ENCODE data around the gene KSR2.

Gene KSR2

GRCh38 chr12:117404940-117405339 lies 563.9 kb downstream of the KSR2 start:
- Histone ChIP-seq H3K27me3 (no peaks in the 10 kb centered on the region), H3K27ac (peak overlapping the region; percentile 50), H3K4me3 (ENCODE audit: low read depth in 1 of 2, low read length in 1 of 2) (no peak overlapping the region), H3K9me3 (no peaks in the 10 kb centered on the region), H3K4me1 (ENCODE audit: control insufficient read depth in 1 of 2, insufficient read depth in 1 of 2, low read depth in 1 of 2, low read length in 1 of 2) (peaks cover 5 to 6% of the 10 kb centered on the region in 2 experiments), H3K36me3 (no peaks in the 10 kb centered on the region)
- TF ChIP-seq, protein P1, sequence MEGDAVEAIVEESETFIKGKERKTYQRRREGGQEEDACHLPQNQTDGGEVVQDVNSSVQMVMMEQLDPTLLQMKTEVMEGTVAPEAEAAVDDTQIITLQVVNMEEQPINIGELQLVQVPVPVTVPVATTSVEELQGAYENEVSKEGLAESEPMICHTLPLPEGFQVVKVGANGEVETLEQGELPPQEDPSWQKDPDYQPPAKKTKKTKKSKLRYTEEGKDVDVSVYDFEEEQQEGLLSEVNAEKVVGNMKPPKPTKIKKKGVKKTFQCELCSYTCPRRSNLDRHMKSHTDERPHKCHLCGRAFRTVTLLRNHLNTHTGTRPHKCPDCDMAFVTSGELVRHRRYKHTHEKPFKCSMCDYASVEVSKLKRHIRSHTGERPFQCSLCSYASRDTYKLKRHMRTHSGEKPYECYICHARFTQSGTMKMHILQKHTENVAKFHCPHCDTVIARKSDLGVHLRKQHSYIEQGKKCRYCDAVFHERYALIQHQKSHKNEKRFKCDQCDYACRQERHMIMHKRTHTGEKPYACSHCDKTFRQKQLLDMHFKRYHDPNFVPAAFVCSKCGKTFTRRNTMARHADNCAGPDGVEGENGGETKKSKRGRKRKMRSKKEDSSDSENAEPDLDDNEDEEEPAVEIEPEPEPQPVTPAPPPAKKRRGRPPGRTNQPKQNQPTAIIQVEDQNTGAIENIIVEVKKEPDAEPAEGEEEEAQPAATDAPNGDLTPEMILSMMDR (IDR thresholded peaks at IDR 0.05), result no peak

DNA sequence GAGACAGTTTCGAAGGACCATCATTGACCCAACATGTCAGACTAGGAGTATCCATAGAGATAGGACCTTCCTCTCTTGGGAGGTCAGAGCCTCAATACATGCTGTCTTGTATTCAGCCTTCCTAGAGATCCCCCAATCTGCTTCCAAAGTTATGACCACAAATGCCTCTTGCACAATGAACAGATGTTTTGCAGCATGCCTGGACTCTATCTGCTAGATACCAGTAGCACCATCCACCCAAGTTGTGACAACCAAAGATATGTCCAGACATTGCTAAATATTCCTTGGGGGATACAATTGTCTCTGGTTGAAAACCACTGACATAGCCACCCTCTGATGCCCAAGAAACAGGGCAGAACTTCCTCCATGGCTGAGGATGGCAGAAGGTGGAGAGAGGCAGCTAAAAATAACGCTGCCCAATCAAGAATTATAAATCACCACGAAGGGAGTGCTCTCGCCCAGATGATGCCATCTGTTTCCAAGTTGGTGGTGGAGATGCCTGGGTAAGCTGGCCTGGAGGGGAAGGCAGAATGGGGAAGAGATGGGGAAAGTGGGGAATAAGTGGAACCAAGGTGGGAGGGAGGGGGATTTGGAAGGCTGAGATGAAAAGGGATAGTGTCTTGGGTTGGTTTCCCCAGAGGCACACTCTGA lies 564.5 kb downstream of the KSR2 start:
- Histone ChIP-seq H3K27ac (peak overlapping the region; percentile 50), H3K36me3 (no peaks in the 10 kb centered on the region), H3K4me3 (ENCODE audit: low read depth in 1 of 2, low read length in 1 of 2) (no peak overlapping the region), H3K9me3 (no peaks in the 10 kb centered on the region), H3K27me3 (no peaks in the 10 kb centered on the region), H3K4me1 (ENCODE audit: control insufficient read depth in 1 of 2, insufficient read depth in 1 of 2, low read depth in 1 of 2, low read length in 1 of 2) (peaks cover 5 to 6% of the 10 kb centered on the region in 2 experiments)
- TF ChIP-seq, protein P1 (IDR thresholded peaks at IDR 0.05), result no peak

DNA sequence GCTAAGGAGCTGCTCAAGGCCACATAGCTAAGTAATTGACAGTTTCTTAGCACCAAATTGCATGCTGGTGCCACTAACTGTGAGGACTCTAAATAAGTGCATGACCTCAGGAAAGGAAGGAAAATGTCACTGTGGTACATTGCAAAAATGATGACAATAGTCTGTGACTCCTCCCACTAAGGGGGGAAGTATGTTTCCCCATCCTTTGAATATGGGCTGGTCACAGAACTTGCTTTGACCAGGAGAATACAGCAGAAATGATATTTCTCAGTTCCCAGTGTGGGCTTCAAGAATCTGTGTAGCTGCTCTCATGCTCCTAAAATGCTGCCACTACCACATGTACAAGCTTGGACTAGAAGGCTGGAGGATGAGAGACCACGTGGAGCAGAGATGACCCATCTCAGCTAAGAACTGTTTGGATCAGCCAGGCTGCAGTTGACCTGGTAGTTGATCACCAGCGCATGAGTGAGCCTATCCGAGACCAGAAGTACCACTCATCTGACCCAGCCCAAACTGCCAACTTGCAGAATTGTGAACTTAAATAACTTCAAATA lies 565.1 kb downstream of the KSR2 start:
- no peak overlapping the region for H3K4me3 ChIP-seq (ENCODE audit: low read depth in 1 of 2, low read length in 1 of 2)
- H3K36me3 ChIP-seq, result no peaks in the 10 kb centered on the region
- peaks cover 5 to 6% of the 10 kb centered on the region in 2 experiments for H3K4me1 ChIP-seq (ENCODE audit: control insufficient read depth in 1 of 2, insufficient read depth in 1 of 2, low read depth in 1 of 2, low read length in 1 of 2)
- H3K9me3 ChIP-seq, result no peaks in the 10 kb centered on the region
- TF ChIP-seq, protein P1 (IDR thresholded peaks at IDR 0.05), result no peak
- H3K27me3 ChIP-seq, result no peaks in the 10 kb centered on the region
- peak overlapping the region; percentile 14 for H3K27ac ChIP-seq

Measured in neutrophil (primary cell).